Measurements from ENCODE around the gene NOD2.

- TF ChIP-seq CTCF (IDR thresholded peaks at IDR 0.05): no peak
- no peak for TF ChIP-seq POLR2A (IDR thresholded peaks at IDR 0.05)
- no peak for TF ChIP-seq EP300 (IDR thresholded peaks at IDR 0.05)
- TF ChIP-seq POLR2AphosphoS5 (IDR thresholded peaks at IDR 0.05): no peak
Observed at GRCh38 chr16:50680556-50680893, 12.9 kb upstream of the NOD2 start.

Data from suprapubic skin (tissue), 4 donors.